HTR-8/SVneo (cell line): ENCODE results near the gene ZFR.

ENCODE experiments used
- DNase-seq: peaks from one replicate; pipeline ENCODE4 v3.0.0; 2011; ENCODE audit warnings: low spot score, mixed read lengths; ENCODE audit not compliant: insufficient read length
- FAIRE-seq: peaks from 2 replicates; lab custom pipeline; 2011; peaks lifted over from hg19 to GRCh38; lab: Jason Lieb, UNC

The ZFR gene

GRCh38 chr5:32304622-32305021, 139.9 kb downstream of the ZFR start:
- FAIRE-seq: peak; percentile 20
- DNase-seq: no peak
